ENCODE measurements around the gene FAM117A. TPM values are rescaled to one million over a fixed set of nuclear protein-coding genes. Genes with fewer than 3 reads are reported as not detected.
"Not testable (repeated sequence)": the region's sequence is repeated elsewhere in the genome, so short reads cannot be mapped to it uniquely, and the experiment has no call there.

The FAM117A gene
- total RNA-seq, 1 donor from 2014 or later: 4.7 TPM

GRCh38 chr17:49677933-49678847, 85.7 kb downstream of the FAM117A start, which contains the start of gene SPOP:
TSS of gene SPOP (minus strand) at chr17:49678097. CDS start at chr17:49622810, 55,287 bp downstream.
- no peak for TF ChIP-seq CTCF (conservative IDR thresholded peaks at IDR 0.05; ENCODE audit: low read depth, low read length)
- peak within 1 kb of the TSS; percentile 85 for H3K4me3 ChIP-seq (ENCODE audit: low read depth, low read length)
- peak; percentile 84 for DNase-seq (ENCODE audit: low read depth)

- H3K4me3 ChIP-seq (ENCODE audit: low read depth, low read length): peak overlapping the region; percentile 85
- DNase-seq (ENCODE audit: low read depth): peak; percentile 23
- no peak for TF ChIP-seq CTCF (conservative IDR thresholded peaks at IDR 0.05; ENCODE audit: low read depth, low read length)
These were observed 86.6 kb downstream of the FAM117A start for GRCh38 chr17:49677134-49677932.

GRCh38 chr17:49676276-49676868, 87.6 kb downstream of the FAM117A start:
- no peak for DNase-seq (ENCODE audit: low read depth)
- TF ChIP-seq CTCF (conservative IDR thresholded peaks at IDR 0.05; ENCODE audit: low read depth, low read length): no peak

GRCh38 chr17:49674507-49674906, 89.4 kb downstream of the FAM117A start:
- DNase-seq (ENCODE audit: low read depth): no peak
- no peak for TF ChIP-seq CTCF (conservative IDR thresholded peaks at IDR 0.05; ENCODE audit: low read depth, low read length)
- no peak overlapping the region for H3K4me3 ChIP-seq (ENCODE audit: low read depth, low read length)

More at GRCh38 chr17:49676276-49676868, 87.6 kb downstream of the FAM117A start:
- peak overlapping the region; percentile 85 for H3K4me3 ChIP-seq (ENCODE audit: low read depth, low read length)

- not testable (repeated sequence) for H3K4me3 ChIP-seq (ENCODE audit: low read depth, low read length); DNase-seq (ENCODE audit: low read depth)
These were observed 90.3 kb downstream of the FAM117A start for GRCh38 chr17:49673679-49674078.

GRCh38 chr17:49670641-49671040, 93.3 kb downstream of the FAM117A start:
- TF ChIP-seq CTCF (conservative IDR thresholded peaks at IDR 0.05; ENCODE audit: low read depth, low read length): no peak
- H3K4me3 ChIP-seq (ENCODE audit: low read depth, low read length): no peak overlapping the region
- DNase-seq (ENCODE audit: low read depth): no peak

- no peak for TF ChIP-seq CTCF (conservative IDR thresholded peaks at IDR 0.05; ENCODE audit: low read depth, low read length)
- H3K4me3 ChIP-seq (ENCODE audit: low read depth, low read length): no peak overlapping the region
- DNase-seq (ENCODE audit: low read depth): no peak
These were observed 93.9 kb downstream of the FAM117A start for GRCh38 chr17:49670002-49670401.

All from epithelial cell of proximal tubule (primary cell).